Osteoblast (primary cell): Measurements from ENCODE around the gene ABCD4. TPM values are rescaled to one million over a fixed set of nuclear protein-coding genes. Genes with fewer than 3 reads are reported as not detected.

Source experiments
- DNase-seq: peaks from one replicate; pipeline ENCODE4 v3.0.0; 2011; ENCODE audit warnings: low spot score, mixed read lengths; ENCODE audit not compliant: insufficient read length; ENCODE audit errors: missing footprints
- H2AFZ ChIP-seq: 2 replicates; pipeline ENCODE4 v1.6.0; 2011; ENCODE audit warnings: mild to moderate bottlenecking, low read length
- H3K27ac ChIP-seq: 2 replicates; pipeline ENCODE4 v1.5.1; 2011; ENCODE audit warnings: mild to moderate bottlenecking, low read depth, low read length, moderate library complexity
- H3K27me3 ChIP-seq: 2 replicates; pipeline ENCODE4 v1.6.0; 2012; ENCODE audit warnings: mild to moderate bottlenecking, control low read depth, inconsistent platforms, low read length, moderate library complexity; ENCODE audit not compliant: insufficient read depth
- H3K36me3 ChIP-seq: 2 replicates; pipeline ENCODE4 v1.5.1; 2011; ENCODE audit warnings: mild to moderate bottlenecking, low read length, control low read depth, moderate library complexity; ENCODE audit not compliant: insufficient read depth
- H3K4me1 ChIP-seq: 2 replicates; pipeline ENCODE4 v1.5.1; 2011; ENCODE audit warnings: mild to moderate bottlenecking, low read length, control low read depth, moderate library complexity; ENCODE audit not compliant: insufficient read depth
- H3K4me2 ChIP-seq: 2 replicates; pipeline ENCODE4 v1.6.0; 2011; ENCODE audit warnings: mild to moderate bottlenecking, low read length; ENCODE audit not compliant: insufficient read depth
- H3K4me3 ChIP-seq: fragments of 200-600 bp; sonication (generic); 3 replicates; pipeline ENCODE4 v1.5.1; 2012; ENCODE audit warnings: mild to moderate bottlenecking, low read length, inconsistent platforms; ENCODE audit not compliant: insufficient read depth
- H3K79me2 ChIP-seq: 2 replicates; pipeline ENCODE4 v1.6.0; 2012; ENCODE audit warnings: mild to moderate bottlenecking, low read length, control low read depth, inconsistent platforms; ENCODE audit not compliant: insufficient read depth
- H3K9me3 ChIP-seq: 2 replicates; pipeline ENCODE4 v1.5.1; 2011; ENCODE audit warnings: low read depth, low read length, control low read depth
- H4K20me1 ChIP-seq: 2 replicates; pipeline ENCODE4 v1.6.0; 2012; ENCODE audit warnings: mild to moderate bottlenecking, low read length, control low read depth; ENCODE audit not compliant: insufficient read depth
- CTCF ChIP-seq: IDR thresholded peaks from 2 replicates; pipeline ENCODE4 v1.5.1; 2011; ENCODE audit warnings: mild to moderate bottlenecking, low read depth, low read length, moderate library complexity; ENCODE audit errors: extremely low read depth
- total RNA-seq: library from RNA; depleted of rRNA; stranded (reverse); fragments of >200 nt; gene quantifications from 2 replicates; pipeline ENCODE4 v1.2.3, GENCODE V29; 2012

ABCD4 gene
- total RNA-seq, 1 donor = 38.7 TPM

- Histone ChIP-seq H3K4me3 (no peak overlapping the region), H3K27me3 (no peaks in the 10 kb centered on the region), H3K4me2 (no peak overlapping the region), H4K20me1 (peaks cover 14% of the 10 kb centered on the region), H3K9me3 (no peaks in the 10 kb centered on the region), H3K36me3 (peaks cover 40% of the 10 kb centered on the region), H3K79me2 (peaks cover 7% of the 10 kb centered on the region), H3K27ac (no peak overlapping the region), H2AFZ (no peak overlapping the region), H3K4me1 (no peaks in the 10 kb centered on the region)
- no peak for DNase-seq
- TF ChIP-seq CTCF = no peak
These were observed 9.1 kb downstream of the ABCD4 start for GRCh38 chr14:74293606-74294005.

GRCh38 chr14:74292061-74292460 is 10.7 kb downstream of the ABCD4 start:
- H3K4me2 ChIP-seq = no peak overlapping the region
- peaks cover 14% of the 10 kb centered on the region for H4K20me1 ChIP-seq
- peaks cover 51% of the 10 kb centered on the region for H3K36me3 ChIP-seq
- no peak for DNase-seq
- no peak overlapping the region for H3K4me3 ChIP-seq
- H3K27me3 ChIP-seq = no peaks in the 10 kb centered on the region
- TF ChIP-seq CTCF = no peak
- no peaks in the 10 kb centered on the region for H3K4me1 ChIP-seq
- H3K9me3 ChIP-seq = no peaks in the 10 kb centered on the region
- no peak overlapping the region for H3K27ac ChIP-seq
- H2AFZ ChIP-seq = no peak overlapping the region
- peaks cover 7% of the 10 kb centered on the region for H3K79me2 ChIP-seq

GRCh38 chr14:74290415-74290814 is 12.3 kb downstream of the ABCD4 start:
- Histone ChIP-seq H3K9me3 (no peaks in the 10 kb centered on the region), H3K36me3 (peaks cover 56% of the 10 kb centered on the region), H3K27me3 (no peaks in the 10 kb centered on the region), H3K4me2 (no peak overlapping the region), H3K27ac (no peak overlapping the region), H3K4me1 (no peaks in the 10 kb centered on the region), H3K79me2 (peaks cover 7% of the 10 kb centered on the region), H3K4me3 (no peak overlapping the region), H4K20me1 (peaks cover 14% of the 10 kb centered on the region), H2AFZ (no peak overlapping the region)
- peak; percentile 88 for DNase-seq
- TF ChIP-seq CTCF = peak; percentile 50

- Histone ChIP-seq H3K4me2 (no peak overlapping the region), H3K36me3 (peaks cover 57% of the 10 kb centered on the region), H3K27me3 (no peaks in the 10 kb centered on the region), H3K4me1 (no peaks in the 10 kb centered on the region), H3K9me3 (no peaks in the 10 kb centered on the region), H2AFZ (no peak overlapping the region), H3K4me3 (no peak overlapping the region), H3K27ac (no peak overlapping the region), H3K79me2 (peaks cover 7% of the 10 kb centered on the region), H4K20me1 (peaks cover 14% of the 10 kb centered on the region)
- no peak for DNase-seq
- no peak for TF ChIP-seq CTCF
These were observed 12.9 kb downstream of the ABCD4 start for GRCh38 chr14:74289801-74290200.
